NCI-H146 treated with DMSO at 0.1 percent for 48 hours (cell line): ENCODE measurements around the gene PTAR1.
A peak's percentile ranks its signal among the peaks of the same experiment; 100 is the strongest.

ENCODE experiments used
- DNase-seq: peaks from one replicate; lab custom pipeline; 2025; ENCODE audit not compliant: unreplicated experiment; lab: John Stamatoyannopoulos, UW

PTAR1 gene

DNA sequence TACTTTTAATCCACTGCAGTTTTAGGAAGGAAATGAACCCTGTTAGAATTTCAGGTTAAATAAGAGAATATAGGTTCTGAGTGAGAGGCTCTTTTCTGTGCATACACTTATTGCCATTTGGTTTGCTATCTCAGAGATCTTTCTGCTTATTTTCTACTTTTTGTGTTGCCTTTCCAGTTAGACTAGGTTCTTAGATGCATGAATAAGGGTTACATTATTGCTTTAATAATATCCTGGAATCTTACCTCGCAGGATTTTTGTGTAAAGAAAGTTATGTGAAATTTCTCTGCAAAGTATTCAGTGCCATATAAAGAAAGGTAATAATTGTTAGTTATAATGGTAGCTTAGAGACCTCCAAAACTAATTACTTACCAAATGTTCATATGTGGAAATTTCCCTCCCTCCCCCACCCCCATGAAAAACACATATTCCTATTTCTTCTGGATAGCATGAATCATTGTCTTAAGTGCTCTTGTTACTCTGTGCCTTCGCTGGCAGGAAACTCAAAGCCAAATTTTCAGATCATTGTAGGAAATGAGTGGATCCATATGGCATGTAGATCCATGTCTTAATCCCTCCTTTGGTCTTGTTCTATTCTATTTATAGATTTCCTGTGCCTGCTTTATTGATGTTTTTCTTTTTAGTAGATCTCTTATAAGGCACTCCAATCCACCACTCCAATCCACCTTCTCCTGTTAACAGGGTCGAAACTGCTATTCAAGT lies 84.9 kb downstream of the PTAR1 start:
- no peak for DNase-seq

DNA sequence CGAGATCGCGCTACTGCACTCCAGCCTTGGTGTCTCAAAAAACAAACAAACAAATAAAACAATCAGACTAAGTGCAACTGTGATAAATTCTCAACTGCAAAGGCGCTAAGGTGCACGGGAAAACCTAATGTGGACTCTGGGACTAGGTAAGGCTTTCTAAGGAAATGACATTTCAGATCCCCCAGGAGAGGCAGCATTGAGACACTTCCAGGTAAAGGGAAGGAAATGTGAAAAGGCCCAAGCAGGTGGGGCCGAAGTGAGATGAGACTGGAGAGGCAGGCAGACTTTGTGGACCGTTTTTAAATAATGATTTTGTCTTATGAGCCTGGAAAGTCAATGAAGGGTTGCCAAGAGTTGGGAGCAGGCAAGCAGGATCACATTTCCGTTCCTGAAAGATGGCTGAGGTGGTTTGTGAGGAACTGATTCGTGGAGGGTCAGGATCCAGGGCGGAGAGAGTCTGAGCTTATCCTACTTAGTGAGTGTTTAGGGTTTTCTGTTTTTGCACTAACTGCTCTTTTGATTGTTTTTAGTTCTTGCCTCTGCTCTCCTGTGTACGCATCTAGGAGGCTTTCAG lies 85.6 kb downstream of the PTAR1 start:
- DNase-seq = no peak

DNA sequence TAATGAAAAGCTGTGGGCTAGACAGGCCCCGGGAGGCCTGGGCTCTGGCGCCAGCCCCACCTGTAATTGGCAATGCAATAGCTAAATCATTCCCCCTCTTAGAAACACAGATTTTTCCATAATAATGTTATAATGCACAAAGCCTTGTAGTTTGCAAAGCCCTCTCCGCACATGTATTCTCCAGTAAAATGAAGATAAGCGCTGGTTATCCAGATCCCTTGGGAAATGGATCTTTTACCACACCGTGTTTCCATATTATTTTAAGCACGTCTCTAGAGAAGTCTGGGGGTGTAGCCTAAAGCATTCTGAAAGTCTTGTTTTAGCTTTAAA lies 86.5 kb downstream of the PTAR1 start:
- no peak for DNase-seq

DNA sequence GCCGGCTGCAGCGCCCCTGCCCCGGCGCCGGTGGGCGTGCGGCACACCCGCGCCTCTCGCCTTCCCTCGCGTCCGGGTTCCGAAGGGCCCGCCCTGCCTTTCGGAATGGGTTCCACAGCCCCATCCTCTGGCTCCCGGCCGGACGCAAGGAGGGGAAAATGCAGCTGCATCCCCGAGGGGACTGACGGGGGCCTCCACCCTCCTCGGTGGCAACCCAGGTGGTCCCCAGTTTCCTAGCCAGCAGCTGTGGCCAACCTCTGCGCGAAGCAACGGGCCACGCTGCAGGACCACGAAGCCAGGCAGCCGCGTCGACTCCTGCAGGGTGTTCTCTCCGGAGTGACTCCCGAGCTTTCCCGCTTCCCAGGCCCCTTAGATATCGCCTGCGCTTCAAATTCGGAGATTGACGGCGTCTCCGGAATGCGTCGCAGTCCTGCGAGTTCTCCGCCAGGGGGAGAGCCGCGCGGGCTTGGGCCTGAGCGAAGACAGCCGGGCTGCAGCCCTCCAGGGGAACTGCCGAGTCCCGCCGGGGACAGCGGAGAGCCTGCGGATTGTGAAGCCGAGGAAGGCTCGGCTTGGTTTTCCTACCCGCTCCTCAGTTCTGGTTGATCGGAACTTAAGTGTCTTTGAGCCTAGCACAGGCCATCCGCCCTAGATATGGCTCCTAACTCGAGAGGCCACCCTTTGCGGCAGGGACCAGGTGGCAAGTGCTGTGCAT lies 87.1 kb downstream of the PTAR1 start:
- peak; percentile 56 for DNase-seq

DNA sequence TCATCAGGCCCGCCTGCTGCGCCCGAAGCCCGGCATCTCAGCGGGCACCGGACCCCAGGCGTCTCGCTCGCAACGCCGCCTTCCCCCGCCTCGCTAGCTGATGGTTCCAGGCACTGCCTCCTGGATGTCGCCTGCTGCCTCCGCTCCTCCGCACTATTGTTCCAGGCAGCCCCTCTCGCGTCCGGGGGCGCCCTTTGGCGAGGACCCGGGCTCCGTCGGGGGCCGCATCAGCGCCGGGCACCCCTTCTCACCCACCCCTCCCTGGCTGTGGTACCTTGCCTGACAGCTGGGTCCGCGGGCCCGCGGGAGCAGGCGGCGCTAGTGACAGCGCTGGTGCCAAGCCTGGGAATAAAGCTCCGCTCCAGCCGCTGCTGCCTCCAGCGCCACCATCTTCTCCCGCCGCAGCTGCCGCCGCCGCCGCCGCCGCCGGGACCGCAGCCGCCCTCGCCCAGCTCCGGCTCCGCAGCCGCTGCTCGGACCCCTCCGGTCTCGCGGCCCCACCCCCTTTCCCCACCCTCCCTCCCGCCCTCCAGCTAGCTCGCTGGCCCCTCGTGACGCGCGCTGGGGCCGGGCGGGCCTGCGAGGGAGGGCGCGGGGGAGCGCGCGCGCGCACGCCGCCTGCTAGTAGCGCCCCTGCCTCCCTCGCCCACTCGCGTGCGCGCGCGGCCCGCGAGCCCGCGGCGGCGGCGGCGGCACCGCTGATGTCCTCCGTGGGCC lies 87.8 kb downstream of the PTAR1 start, which contains the start of gene APBA1:
Gene APBA1, minus strand, starts transcription at position 493 of the 717 bp plus-strand sequence.
- DNase-seq = peak; percentile 5

DNA sequence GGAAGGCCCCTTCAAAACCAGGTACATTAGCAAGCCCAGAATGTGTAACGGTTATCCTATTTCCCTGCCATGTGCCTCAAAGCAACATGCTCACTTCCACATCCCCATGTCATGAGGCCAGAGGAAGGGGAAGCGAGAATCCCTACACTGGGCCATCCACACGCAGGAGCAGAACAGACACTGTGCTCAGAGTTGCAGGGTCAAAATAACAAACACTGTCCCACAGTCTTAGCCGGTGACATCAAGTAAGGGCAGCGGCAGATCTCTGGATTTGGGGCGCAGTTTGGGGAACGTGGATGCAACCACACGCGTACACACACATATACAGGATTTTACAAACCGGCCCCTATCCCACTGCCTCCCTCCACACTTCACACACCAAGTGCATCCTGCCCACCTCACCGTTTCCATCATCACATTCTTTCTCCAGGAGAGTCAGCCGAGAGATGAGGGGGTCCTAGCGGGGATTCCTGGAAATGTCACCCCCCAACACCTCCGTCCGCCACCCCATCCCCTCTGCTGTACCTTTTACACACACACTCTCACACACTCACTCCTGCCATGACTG lies 88.4 kb downstream of the PTAR1 start:
- DNase-seq = no peak

DNA sequence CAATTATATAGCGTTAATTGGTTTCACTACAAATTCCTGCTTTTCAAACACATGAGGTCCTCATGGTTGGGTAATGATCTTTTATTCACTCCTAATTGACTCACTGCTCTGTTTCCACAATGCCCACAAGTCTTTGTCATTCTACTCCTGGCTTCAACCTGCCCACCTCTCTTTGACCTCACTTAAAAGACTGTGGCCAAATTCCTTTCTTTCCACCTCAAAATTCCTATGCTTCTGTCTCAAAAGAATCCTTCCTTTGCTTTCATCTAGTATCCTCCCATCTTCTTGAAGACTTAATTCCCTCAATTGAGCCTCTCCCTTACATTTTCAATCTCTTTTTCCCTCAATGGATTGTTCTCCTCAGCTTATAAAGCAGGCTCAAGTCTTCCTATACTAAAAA lies 92.5 kb downstream of the PTAR1 start:
- DNase-seq = no peak

DNA sequence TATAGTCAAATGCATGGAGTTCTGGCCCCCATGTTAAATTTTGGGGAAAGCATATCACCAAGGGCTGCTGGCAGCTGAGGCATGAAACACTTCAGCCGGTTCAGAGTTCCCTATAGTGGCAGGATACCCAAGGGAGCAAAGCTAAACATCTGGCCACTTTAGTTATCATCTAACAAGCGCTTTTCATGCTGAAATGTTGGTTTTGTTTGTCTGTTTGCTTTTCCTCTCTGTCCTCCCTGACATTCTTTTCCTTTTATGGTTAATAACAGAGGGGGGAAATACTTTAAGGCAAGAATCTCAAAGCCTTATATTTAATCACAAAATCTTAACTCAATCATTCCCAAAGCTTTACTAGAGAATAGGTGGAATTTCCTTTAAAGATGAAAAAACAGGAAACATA lies 99.5 kb downstream of the PTAR1 start:
- DNase-seq = no peak
